A172 (cell line): ENCODE data around the gene SMAD7. TPM values are rescaled to one million over a fixed set of nuclear protein-coding genes. Genes with fewer than 3 reads are reported as not detected.

ENCODE experiments used
- DNase-seq: peaks from one replicate; pipeline ENCODE4 v3.0.0-alpha.2; 2015; ENCODE audit warnings: low spot score
- total RNA-seq: library from RNA; depleted of rRNA; stranded (reverse); fragments of >200 nt; shearing (Covaris generic); gene quantifications from 2 replicates; pipeline ENCODE4 v1.2.3, GENCODE V29; 2014

The SMAD7 gene
- total RNA-seq, 1 experiment from 2014 or later: 8.5 TPM

DNA sequence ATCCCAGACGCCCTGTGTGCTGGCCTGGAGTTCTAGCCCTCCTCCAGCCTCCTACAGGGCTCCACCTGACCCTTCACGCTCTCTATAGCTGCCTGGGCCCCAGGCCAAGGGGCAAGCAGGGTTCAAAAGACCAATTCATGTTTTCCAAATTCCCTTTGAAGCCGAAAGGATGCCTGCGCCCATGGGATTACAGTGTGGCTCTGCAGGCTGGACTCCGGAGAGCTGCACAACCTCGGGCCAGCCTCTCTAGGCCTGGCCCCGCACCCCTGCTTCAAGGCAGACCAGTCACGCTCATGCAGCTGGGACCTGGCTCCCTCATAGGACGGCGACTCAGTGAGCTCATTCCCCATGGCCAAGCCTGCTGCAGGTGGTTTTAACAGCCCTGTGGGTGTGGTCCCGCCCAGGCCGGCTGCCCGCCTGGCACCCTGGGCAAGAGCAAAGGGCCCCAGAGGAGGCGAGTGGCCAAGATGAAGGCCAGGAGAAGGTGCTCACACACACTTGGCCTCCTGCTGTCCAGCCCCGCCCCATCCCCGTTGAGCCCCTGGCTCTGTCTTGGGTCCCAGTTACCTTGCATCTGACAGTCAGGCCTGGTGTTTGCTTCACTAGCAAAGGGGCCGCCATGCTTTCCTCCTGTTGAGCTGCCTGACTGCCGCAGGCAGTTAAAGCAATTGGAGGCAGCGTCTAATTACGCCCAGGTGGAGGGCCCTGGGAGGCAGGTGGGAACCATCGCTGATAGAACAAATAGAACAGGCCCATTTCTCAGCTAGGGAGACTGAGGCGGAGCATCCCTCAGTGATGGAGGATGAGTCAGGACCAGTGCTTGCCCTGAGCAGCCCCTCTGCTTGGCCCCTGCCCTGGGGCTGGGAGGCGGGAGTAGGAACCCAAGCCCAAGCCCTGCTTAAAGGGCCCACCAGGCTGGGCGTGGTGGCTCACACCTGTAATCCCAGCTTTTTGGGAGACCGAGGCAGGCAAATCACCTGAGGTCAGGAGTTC lies 56.9 kb downstream of the SMAD7 start:
- DNase-seq: no peak

DNA sequence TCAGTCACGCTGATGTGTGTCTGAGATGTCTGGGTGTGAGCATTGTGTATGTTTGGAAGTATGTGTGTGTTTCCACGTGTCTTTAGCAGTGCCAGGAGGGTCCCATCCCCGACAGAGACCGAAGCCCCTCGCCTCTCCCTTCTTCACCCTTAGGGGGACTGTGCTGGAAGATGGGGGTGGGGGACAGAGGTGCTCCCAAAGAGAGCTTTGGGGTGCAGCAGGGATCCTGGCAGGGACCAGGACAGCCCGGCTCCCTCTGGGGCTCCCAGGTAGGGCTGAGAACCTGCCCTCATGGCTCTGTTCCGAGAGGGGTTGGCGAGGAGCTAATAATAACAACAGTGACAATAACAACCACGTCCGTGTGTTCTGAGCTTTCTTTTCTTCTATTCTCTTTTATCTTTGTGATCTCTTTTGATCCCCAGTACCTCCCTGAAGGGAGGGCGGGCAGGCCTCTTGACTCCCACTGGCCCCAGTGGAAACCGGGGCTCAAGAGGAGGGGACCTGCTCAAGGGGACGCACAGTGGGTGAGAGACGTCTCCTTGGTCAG lies 57.6 kb downstream of the SMAD7 start:
- no peak for DNase-seq

DNA sequence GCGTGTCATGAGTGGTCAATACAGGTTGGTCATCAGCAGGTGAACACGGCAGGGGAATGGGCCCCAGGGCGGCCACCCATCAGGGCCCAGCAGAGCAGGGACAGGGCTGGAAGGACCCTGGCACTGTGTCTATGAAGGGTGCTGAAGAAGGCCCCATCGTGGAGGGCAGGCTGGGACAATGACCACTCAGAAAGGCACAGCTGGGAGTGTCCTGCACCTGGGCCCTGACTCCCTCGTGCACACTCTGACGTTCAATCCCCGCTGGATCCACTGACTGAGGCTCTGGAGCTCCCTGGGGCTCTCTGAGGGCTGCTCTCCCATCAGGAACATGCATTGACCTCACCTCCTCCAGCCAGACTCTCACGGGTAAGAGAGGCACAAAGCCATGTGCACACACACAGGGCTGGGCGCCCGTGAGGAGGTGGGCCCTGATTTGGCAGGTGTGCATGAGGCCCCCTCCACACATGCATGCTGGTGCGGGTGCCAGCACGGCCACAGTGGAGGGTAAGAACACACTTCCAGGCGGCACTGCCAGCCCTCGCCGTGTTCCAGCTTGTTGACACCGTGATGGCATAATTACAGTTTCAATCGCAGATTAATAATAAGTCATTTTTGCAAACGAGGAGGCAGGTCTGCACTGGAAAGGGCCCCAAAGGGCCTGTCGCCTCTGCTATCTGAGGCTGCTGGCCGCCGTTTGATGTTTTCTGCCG lies 58.5 kb downstream of the SMAD7 start:
- no peak for DNase-seq

DNA sequence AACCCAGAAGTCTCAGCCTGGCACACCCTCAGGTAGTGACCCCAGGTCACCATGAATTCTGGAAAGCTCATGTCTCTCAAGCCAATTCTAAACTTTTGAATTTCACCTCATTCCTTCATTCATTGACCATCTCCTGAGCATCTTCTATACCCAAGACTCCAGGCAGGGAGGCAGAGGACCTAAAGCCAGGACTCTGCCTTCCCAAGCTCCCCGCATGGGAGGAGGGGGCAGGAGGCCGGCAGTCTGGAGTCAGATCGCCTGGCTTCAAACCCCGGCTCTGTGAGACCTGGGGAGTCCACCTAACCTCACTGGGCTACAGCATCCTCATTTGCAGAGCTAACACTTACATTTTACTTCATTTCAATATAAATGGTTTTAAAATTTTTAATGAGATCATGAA lies 59.0 kb downstream of the SMAD7 start:
- no peak for DNase-seq

DNA sequence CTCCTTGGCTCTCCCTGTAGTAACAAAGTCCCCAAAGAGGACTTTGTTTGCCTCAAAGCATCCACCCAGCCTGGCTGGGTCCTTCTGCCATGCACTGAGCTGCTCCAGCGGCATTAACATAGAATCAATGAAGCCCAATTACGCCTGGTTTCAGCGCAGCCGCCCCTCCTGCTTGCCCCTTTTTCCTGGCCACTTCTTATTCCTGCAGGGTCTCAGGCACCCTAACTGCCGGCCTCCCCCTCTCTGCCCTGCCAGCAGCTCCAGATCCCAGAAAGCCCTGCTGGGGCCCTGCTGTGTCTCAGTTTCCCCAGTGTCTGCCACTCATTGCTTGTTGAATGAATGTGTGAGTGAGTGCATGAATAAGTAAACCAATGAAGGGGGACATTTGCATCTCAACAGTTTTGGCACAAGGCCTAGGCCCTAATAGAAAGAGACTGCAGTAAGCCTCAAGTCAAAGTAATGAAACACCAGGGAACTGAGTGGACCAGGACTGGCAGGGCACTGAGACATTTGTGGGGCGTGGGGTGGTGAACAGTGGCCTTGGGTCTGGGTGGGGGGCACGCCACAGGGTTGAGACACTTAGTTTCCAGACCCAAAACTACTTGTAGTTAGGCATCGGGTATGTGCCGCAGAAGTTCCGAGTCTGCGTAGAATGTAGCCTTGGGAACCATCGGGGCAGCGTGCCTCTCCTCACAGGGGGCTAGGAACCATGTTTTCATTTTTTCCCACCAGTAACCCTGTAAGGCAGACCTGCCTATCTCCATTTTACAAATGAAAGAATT lies 60.6 kb downstream of the SMAD7 start:
- no peak for DNase-seq

DNA sequence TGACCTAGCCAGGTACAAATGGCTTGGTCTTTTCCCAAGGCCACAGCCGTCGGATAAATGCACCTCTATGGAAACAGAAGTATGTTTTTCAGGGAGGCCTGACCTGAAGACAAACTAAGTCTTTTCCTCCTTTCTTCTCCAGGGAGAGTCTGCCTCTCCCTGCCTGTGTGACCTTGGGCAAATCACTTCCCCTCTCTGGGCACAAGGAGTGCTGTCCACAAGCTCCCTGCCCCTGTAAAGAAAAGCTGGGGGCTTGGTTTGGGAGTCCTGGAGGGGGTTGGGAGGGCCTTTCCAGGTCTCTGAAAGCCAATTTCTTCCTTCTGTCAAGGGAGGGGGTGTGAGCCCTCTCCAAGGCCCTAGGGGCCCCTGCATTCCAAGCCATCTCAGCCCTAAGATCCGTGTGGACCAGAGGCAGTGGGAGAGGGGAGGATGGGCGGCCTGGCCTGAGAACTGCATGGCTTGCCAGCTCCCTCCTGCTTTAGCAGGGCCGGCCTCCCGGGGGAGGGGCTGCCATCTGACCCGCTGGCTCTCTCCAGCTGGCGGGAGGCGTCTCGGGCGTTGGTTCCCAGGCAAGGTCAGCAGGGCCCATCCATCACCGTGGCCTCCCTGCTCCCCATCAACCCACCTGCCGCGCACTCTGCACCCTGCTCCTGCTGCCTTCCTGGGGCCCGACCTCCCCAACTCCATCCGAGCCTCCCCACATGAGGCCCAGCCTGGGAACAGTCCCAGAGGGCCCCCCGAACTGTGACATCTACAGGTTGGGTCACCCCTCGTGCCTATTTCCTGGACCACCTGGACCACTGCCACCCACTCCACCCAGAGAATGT lies 61.4 kb downstream of the SMAD7 start:
- no peak for DNase-seq

DNA sequence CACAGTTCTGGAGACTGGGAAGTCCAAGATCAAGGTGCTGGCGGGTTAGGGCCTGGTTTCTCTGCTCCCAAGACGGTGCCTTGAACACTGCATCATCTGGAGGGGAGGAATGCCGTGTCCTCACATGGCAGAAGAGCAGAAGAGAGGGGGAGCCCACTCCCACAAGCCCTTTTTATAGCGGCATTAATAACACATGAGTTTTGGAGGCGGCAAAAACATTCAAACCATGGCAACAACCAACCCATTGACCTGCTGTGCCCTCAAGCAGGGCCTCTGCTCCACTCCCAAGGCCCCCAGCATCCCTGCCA lies 62.0 kb downstream of the SMAD7 start:
- no peak for DNase-seq

DNA sequence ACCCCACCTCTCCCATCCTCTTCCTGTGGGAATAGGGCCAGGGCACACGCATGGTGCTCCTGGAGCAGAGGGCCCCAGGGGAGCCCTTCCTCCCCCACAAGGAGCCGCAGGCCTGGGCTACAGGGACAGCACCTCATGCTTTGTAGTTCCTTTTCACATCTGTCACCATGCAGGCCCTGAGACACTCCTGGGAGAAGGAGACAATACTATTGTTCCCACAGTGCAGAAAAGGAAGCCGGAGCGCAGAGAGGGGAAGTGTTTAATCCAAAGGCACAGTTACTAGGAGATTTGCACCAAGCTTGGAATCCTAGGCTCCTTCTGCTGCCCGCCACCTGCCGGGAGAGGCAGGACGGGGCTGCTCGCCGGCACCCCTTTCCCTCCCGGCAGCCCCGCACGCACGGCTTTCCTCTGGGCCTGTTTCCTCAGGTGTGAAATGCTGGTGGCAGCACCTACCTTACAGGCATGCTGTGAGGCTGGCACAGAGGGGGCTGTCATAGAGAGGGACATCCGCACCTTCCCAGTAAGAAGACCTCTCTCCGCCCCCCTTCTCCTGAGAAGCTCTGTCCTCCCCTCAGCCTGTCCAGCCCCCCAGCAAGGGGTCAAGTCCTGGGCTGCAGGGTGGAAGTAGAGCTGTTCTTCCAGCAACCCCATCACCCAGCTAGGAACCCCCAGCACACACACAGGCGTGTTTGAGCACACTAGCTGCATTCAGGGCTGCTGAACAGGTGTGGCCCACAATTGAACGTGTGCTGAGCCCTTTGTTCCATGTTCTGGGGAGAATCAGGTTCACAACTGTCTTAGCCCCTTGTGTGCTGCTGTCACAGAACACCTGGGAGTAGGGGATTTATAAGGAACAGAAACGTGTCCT lies 62.6 kb downstream of the SMAD7 start:
- DNase-seq: no peak

DNA sequence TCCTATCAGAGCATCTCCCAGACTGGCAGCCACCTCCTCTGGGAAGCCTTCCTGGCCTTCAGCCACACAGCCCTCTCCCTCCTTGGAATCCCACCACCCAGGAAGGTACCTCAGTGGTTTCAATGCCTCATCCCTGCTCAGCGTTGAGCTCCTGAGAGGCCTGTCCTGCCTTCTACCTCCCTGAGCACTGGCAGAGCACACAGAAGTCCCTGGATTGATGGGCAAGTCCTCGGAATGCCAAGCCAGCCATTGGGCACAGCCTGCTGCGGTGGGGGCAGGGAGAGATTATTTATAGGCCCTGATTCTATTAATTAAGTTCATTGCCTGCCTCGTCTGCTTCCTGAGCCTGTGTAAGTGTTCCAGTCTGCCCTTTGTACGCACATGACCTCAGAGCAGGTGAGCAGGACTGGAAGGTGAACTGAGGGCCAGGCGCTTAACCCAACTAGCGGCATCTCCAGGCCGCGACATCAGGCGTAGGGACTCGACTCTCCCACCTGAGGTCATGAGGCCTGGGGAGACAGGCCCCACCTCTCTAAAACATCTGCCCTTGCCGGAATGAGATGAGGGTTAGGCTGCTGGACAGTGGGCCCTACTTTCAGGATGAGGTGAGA lies 63.4 kb downstream of the SMAD7 start:
- no peak for DNase-seq

DNA sequence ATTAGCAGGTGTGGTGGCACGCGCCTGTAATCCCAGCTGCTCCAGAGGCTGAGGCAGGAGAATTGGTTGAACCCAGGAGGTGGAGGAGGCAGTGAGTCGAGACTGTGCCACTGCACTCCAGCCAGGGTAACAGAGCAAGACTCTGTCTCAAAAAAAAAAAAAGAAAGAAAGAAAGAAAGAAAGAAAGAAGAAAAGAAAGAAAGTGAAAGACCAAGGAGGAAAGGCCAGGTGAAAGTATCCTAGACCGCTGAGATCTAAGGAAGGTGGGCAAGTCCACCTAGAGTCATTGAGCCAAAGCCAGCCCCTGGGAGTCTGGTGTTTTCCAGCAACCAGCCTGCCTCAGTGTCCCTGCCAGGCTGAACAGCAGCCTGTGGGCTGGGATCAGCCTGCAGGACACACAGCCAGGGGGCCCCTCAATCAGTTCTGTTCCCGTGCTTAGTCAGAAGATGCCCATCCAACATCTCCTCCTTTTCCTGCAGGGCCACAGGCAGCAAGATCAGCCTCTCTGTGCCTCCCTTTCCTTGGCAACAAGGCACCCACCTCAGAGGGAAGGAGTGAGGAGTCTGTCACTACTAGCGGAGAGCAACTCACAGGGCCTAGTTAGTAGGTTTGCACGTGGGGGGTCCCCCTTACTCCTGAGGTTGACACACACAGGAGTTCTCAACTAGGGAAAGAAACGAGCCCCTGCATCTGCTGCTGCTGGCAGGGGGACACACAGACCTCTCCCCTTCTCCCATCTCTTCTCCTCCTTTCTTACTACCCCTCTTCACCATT lies 64.1 kb downstream of the SMAD7 start:
- no peak for DNase-seq

DNA sequence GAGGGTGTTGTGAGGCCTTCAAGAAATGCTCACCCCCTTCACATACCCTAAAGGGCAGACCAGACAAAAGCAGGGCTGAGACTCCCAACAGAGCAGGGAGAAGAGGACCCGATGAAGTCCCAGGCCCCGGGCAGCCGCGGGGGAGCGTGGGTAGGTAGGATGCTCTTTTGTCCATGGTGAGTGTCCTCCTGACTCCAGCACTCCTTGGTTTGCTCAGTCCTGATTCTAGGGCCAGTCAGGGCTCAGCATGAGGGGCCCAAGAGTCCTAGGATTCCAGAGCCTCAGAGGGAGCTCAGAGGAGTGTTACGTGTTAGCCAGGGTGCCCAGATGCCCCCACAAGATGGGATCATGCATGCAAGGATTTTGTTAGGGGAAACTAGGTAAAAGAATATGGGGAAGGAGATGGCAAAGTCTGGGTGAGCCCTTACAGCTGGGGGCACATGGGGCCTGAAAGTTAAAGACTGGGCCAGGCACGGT lies 64.8 kb downstream of the SMAD7 start:
- DNase-seq: no peak

DNA sequence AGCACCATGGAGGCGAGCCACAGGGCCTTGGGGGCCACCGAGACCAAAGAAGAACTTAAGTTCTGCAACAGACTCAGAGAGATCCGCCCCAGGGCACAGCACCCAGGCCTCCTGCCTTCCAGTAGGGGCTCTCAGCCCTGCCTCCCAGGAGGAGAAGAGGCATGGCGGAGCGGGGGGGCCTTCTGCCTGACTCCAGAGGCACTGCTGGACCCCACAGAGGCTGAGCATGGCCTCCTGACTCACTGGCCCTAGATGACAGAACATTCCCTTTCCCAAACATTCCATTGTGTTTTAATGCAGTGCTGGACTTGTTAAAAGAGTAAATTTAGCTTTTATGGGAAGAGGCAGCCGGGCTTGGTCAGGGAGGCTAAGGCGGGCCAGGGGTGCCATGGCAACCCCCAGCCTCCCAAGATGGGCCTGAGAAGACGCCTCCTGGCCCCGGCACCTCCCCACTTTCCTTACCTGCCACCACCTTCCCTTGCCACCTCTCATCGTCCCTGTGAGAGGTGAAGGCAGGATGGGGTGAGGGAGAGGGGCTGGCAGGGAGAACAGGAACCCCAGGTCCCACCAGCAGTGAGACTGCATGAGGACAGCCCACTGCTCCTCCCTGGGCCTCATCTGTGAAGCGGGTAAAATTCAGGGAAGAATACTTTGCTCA lies 65.4 kb downstream of the SMAD7 start:
- DNase-seq: no peak

DNA sequence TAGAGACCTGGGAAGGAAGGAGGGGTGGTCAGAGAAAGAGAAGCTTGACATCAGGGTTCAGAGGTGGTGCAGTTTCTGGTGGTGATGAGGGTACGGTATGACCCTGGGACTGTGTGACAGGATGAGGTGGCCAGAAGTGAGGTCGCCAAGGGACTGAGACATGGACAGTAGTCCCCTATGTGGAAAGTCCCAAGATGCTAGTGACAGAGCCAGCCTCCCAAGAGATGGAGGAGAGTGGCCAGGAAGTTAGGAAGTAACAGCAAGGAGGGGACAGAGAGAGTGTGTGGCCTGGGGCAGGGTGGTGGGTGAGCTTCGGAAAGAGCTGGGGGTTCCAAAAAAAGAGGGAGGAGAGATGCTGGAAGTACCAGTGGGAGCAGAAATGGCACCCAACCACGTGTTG lies 66.0 kb downstream of the SMAD7 start:
- DNase-seq: no peak

DNA sequence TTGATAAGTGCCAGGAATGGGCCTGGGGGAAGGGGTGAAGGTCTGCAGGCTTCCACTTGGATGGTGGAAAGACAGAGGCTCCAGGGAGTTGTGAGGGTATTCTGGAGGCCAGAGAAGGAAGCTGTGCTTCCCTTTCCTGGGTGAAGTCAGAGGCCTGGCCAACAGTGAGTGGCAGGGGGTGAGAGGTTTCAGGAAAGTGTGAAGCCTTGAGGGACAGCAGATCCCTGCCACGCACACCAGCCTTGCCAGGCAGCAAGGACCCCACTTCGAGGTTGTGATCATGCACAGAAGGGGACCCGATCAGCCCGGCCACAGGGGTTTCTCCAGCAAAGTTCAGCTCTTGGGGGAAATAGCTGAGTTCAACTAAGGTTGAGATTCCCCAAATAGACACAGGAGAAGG lies 66.5 kb downstream of the SMAD7 start:
- DNase-seq: no peak

DNA sequence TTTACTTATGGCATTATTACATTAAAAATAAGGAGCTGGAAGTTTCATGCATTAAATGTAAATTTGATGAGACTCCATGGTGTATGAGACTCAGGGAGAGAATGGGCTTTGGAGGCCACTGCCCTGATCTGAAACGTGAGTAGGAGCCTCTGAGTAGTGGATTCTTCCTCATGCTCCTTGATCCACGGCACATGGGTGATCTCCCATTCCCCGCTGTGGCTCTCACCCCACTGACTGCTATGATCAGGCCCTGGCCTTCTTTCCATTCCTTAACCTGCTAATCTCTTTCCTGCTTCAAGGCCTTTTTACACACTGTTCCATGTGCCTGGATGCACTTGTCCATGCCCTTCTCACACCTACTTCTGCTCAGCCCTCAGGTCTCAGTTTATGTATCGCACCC lies 68.4 kb downstream of the SMAD7 start:
- DNase-seq: no peak

DNA sequence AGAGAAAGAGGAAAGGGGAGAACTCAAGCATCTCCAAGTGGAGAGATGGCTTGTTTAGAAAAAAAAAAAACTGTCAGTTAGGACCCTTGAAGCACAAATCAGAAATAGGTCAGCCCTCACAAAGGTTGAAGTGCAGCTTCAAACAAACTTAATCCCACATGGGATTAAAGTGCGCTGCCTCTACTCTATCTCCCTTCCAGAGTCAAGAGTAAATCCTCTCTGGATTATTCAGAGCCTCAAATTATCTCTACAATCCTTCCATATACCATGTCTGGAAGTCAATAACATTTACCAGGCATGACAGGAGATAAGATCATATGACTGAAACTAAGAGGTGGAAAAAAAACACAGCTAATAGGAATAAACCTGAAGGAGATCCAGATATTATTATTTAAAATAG lies 69.8 kb downstream of the SMAD7 start:
- no peak for DNase-seq

DNA sequence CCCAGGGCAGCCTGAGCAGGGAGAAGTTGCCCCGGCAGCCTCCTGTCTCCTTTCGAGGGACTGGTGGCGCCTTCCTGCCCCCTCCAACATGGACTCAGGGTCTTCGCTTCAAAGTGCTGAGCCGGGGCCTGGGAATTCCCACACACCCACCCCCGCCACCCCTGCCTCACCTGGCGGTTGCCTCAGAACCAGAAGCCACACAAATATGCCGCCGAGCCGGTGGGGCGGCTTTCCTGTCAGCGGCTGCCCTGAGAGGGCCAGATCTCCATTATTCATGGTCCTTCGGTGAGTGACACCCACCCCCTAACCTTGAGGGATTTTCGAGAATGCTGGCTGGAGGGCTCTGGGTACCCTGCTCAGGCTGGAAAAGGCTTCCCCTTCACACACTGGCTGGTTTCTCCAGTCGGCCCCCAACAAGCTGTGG lies 71.7 kb downstream of the SMAD7 start:
- no peak for DNase-seq

DNA sequence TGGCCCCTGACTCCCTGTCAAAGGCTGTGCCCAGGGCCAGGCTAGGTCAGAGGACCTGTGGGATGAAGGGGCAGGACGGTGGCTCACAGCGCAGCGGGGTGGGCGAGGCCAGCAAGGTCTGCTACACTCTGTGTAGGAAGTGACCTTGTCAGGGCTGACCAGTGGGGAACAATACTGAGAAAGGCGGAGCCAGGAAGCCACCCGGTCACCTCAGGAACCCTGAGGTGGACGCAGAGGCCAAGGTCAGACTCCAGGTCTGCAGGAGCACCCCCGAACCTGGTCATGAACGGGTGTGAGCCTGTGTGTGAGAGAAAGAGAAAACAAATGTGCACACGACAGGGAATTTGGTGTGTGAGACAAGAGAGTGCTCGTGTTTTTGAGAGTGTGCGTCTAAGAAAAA lies 72.3 kb downstream of the SMAD7 start:
- no peak for DNase-seq
